Neural cell (in vitro differentiated cells): Measurements from ENCODE around the gene GGT5. TPM values are rescaled to one million over a fixed set of nuclear protein-coding genes. Genes with fewer than 3 reads are reported as not detected.
"Not testable (repeated sequence)": the region's sequence is repeated elsewhere in the genome, so short reads cannot be mapped to it uniquely, and the experiment has no call there.

Experiments
- H2AFZ ChIP-seq: fragments of 200-600, 300-800 bp; sonication (generic), shearing (Covaris generic); 2 replicates; pipeline ENCODE4 v1.6.0; 2014; ENCODE audit warnings: low read depth, mild to moderate bottlenecking, antibody characterized with exemption, low read length, moderate library complexity
- H3F3A ChIP-seq: fragments of 200-600 bp; shearing (Covaris generic); 2 replicates; pipeline ENCODE4 v1.6.1; 2016; ENCODE audit warnings: mild to moderate bottlenecking, moderate library complexity, mixed read lengths, antibody characterized with exemption, low read length; ENCODE audit not compliant: insufficient read depth, poor library complexity, severe bottlenecking
- H3K27ac ChIP-seq: fragments of 200-600, 300-800 bp; sonication (generic), shearing (Covaris generic); 2 replicates; pipeline ENCODE4 v1.5.1; 2014; ENCODE audit warnings: mild to moderate bottlenecking, low read length, moderate library complexity
- H3K27me3 ChIP-seq: fragments of 300-800, 200-600 bp; sonication (generic), shearing (Covaris generic); 2 replicates; pipeline ENCODE4 v1.6.0; 2014; ENCODE audit warnings: mild to moderate bottlenecking, low read depth, low read length, moderate library complexity; ENCODE audit not compliant: insufficient read depth
- H3K36me3 ChIP-seq: fragments of 300-800, 200-600 bp; sonication (generic), shearing (Covaris generic); 2 replicates; pipeline ENCODE4 v1.5.1; 2014; ENCODE audit warnings: mild to moderate bottlenecking, antibody characterized with exemption, low read length, moderate library complexity; ENCODE audit not compliant: insufficient read depth
- H3K4me2 ChIP-seq: fragments of 300-800, 200-600 bp; sonication (generic), shearing (Covaris generic); 2 replicates; pipeline ENCODE4 v1.6.0; 2014; ENCODE audit warnings: mild to moderate bottlenecking, low read length
- H3K4me3 ChIP-seq: fragments of 300-800, 200-600 bp; sonication (generic), shearing (Covaris generic); 2 replicates; pipeline ENCODE4 v1.5.1; 2014; ENCODE audit warnings: mild to moderate bottlenecking, low read length, moderate library complexity
- H3K79me2 ChIP-seq: fragments of 200-600 bp; shearing (Covaris generic); replicated peaks from 2 replicates; pipeline ENCODE4 v1.6.0; 2014; ENCODE audit warnings: mild to moderate bottlenecking, low read length, moderate library complexity; ENCODE audit not compliant: insufficient read depth
- H3K9ac ChIP-seq: fragments of 300-800, 200-600 bp; sonication (generic), shearing (Covaris generic); 2 replicates; pipeline ENCODE4 v1.6.1; 2016; ENCODE audit warnings: mild to moderate bottlenecking, low read length, mixed read lengths
- H3K9me2 ChIP-seq: fragments of 200-600 bp; shearing (Covaris generic); 2 replicates; pipeline ENCODE4 v1.6.1; 2016; ENCODE audit warnings: mild to moderate bottlenecking, low read length, mixed read lengths; ENCODE audit not compliant: insufficient read depth
- H3K9me3 ChIP-seq: fragments of 200-600, 300-800 bp; sonication (generic), shearing (Covaris generic); 2 replicates; pipeline ENCODE4 v1.6.1; 2016; ENCODE audit warnings: mild to moderate bottlenecking, mixed run types, low read length, moderate library complexity, mixed read lengths
- H4K20me1 ChIP-seq: fragments of 200-600 bp; shearing (Covaris generic); 2 replicates; pipeline ENCODE4 v1.6.1; 2016; ENCODE audit warnings: mild to moderate bottlenecking, mixed run types; ENCODE audit not compliant: insufficient read depth
- EP300 ChIP-seq: fragments of 450-650 bp; conservative IDR thresholded peaks from 2 replicates; pipeline ENCODE4 v1.6.1; 2014; ENCODE audit warnings: antibody characterized with exemption, mild to moderate bottlenecking, moderate library complexity; ENCODE audit not compliant: poor library complexity, severe bottlenecking
- MXI1 ChIP-seq: fragments of 450-650 bp; conservative IDR thresholded peaks from 2 replicates; pipeline ENCODE4 v1.6.1; 2014; ENCODE audit warnings: antibody characterized with exemption, mild to moderate bottlenecking; ENCODE audit not compliant: poor library complexity, severe bottlenecking
- POLR2AphosphoS5 ChIP-seq: IDR thresholded peaks from 2 replicates; pipeline ENCODE4 v1.6.1; 2012
- RAD21 ChIP-seq: fragments of 450-650 bp; conservative IDR thresholded peaks from 2 replicates; pipeline ENCODE4 v1.6.1; 2014; ENCODE audit warnings: antibody characterized with exemption, mild to moderate bottlenecking, moderate library complexity
- TAF1 ChIP-seq: IDR thresholded peaks from 2 replicates; pipeline ENCODE4 v1.6.1; 2012; ENCODE audit warnings: low read depth
- polyA plus RNA-seq: library from polyadenylated mRNA; depleted of rRNA; stranded (reverse); fragments of >200 nt; gene quantifications from 2 replicates; pipeline ENCODE4 v1.2.3, GENCODE V29; 2014
- TF ChIP-seq, protein P1 (sequence below): fragments of 450-650 bp; IDR thresholded peaks from 2 replicates; pipeline ENCODE4 v1.5.1; 2014; ENCODE audit warnings: antibody characterized with exemption, mild to moderate bottlenecking, moderate library complexity; ENCODE audit not compliant: poor library complexity, severe bottlenecking
- TF ChIP-seq, protein P2 (sequence below): IDR thresholded peaks from 2 replicates; pipeline ENCODE4 v1.6.1; 2012; ENCODE audit warnings: borderline replicate concordance

Gene GGT5
- polyA plus RNA-seq, 1 donor from 2014 or later = 0.12 TPM

DNA sequence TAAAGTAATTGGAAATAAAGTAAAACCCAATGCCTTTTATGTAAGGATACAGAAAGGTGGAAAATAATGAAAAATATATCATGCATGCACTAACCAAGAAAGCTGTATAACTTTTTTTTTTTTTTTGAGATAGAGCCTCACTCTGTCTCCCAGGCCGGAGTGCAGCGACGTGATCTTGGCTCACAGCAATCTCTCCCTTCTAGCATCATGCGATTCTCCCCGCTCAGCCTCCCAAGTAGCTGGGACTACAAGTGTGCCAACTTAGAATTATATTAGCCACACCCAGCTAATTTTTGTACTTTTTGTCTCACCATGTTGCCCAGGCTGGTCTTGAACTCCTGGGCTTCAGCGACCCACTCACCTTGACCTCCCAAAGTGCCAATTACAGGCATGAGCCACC, 4.5 kb downstream of the GGT5 start:
- Histone ChIP-seq H3K4me3 (no peak overlapping the region), H3K4me2 (no peak overlapping the region), H3K27ac (no peak overlapping the region), H3K9me2 (no peaks in the 10 kb centered on the region), H3F3A (no peaks in the 10 kb centered on the region), H3K36me3 (no peaks in the 10 kb centered on the region), H4K20me1 (no peaks in the 10 kb centered on the region), H3K9me3 (no peaks in the 10 kb centered on the region), H3K9ac (no peak overlapping the region), H2AFZ (no peak overlapping the region), H3K79me2 (no peaks in the 10 kb centered on the region), H3K27me3 (no peaks in the 10 kb centered on the region)
- TF ChIP-seq, protein P1, sequence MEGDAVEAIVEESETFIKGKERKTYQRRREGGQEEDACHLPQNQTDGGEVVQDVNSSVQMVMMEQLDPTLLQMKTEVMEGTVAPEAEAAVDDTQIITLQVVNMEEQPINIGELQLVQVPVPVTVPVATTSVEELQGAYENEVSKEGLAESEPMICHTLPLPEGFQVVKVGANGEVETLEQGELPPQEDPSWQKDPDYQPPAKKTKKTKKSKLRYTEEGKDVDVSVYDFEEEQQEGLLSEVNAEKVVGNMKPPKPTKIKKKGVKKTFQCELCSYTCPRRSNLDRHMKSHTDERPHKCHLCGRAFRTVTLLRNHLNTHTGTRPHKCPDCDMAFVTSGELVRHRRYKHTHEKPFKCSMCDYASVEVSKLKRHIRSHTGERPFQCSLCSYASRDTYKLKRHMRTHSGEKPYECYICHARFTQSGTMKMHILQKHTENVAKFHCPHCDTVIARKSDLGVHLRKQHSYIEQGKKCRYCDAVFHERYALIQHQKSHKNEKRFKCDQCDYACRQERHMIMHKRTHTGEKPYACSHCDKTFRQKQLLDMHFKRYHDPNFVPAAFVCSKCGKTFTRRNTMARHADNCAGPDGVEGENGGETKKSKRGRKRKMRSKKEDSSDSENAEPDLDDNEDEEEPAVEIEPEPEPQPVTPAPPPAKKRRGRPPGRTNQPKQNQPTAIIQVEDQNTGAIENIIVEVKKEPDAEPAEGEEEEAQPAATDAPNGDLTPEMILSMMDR = no peak
- TF ChIP-seq POLR2AphosphoS5 (no peak), MXI1 (no peak), TAF1 (no peak), RAD21 (no peak)
- TF ChIP-seq, protein P2, sequence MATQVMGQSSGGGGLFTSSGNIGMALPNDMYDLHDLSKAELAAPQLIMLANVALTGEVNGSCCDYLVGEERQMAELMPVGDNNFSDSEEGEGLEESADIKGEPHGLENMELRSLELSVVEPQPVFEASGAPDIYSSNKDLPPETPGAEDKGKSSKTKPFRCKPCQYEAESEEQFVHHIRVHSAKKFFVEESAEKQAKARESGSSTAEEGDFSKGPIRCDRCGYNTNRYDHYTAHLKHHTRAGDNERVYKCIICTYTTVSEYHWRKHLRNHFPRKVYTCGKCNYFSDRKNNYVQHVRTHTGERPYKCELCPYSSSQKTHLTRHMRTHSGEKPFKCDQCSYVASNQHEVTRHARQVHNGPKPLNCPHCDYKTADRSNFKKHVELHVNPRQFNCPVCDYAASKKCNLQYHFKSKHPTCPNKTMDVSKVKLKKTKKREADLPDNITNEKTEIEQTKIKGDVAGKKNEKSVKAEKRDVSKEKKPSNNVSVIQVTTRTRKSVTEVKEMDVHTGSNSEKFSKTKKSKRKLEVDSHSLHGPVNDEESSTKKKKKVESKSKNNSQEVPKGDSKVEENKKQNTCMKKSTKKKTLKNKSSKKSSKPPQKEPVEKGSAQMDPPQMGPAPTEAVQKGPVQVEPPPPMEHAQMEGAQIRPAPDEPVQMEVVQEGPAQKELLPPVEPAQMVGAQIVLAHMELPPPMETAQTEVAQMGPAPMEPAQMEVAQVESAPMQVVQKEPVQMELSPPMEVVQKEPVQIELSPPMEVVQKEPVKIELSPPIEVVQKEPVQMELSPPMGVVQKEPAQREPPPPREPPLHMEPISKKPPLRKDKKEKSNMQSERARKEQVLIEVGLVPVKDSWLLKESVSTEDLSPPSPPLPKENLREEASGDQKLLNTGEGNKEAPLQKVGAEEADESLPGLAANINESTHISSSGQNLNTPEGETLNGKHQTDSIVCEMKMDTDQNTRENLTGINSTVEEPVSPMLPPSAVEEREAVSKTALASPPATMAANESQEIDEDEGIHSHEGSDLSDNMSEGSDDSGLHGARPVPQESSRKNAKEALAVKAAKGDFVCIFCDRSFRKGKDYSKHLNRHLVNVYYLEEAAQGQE = no peak

DNA sequence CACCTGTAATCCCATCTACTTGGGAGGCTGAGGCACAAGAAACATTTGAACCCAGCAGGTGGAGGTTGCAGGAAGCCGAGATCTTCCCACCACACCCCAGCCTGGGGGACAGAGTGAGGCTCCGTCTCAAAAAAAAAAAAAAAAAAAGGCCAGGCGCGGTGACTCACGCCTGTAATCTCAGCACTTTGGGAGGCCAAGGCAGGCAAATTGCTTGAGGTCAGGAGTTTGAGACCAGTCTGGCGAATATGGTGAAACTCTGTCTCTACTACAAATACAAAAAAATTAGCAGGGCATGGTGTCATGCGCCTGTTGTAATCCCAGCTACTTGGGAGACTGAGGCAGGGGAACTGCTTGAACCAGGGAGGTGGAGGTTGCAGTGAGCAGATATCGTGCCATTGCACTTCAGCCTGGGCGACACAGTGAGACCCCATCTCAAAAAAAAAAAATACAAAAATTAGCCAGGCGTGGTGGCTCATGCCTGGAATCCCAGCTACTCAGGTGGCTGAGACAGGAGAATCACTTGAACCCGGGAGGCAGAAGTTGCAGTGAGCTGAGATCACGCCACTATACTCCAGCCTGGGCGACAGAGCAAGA, 6.7 kb downstream of the GGT5 start:
- H3K36me3 ChIP-seq, H3F3A ChIP-seq, H3K9me2 ChIP-seq, H3K4me2 ChIP-seq, H3K4me3 ChIP-seq, H3K79me2 ChIP-seq, H2AFZ ChIP-seq, H3K27me3 ChIP-seq, H3K9ac ChIP-seq, H3K9me3 ChIP-seq, H4K20me1 ChIP-seq, H3K27ac ChIP-seq: not testable (repeated sequence)

DNA sequence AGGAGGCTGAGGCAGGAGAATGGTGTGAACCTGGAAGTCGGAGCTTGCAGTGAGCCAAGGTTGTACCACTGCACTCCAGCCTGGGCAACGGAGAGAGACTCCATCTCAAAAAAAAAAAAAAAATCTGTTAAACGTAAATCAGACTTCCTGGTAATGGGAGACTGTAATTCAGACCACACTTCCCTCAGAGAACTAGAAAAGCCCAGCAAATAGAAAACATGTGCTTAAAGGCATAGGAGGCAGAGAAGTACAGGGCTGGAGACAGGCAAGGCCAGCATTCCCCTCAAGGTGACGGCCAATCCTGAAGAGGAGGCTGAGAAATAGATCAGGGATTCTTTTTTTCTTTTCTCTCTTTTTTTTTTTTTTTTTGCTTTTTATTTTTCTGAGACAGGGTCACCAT, 8.2 kb downstream of the GGT5 start:
- no peaks in the 10 kb centered on the region for H3K36me3 ChIP-seq
- H3K4me2 ChIP-seq = no peak overlapping the region
- H3K9me3 ChIP-seq = no peaks in the 10 kb centered on the region
- H2AFZ ChIP-seq = no peak overlapping the region
- no peak for TF ChIP-seq POLR2AphosphoS5
- TF ChIP-seq EP300 = no peak
- TF ChIP-seq, protein P1 = no peak
- TF ChIP-seq, protein P2 = no peak
- no peaks in the 10 kb centered on the region for H3K9me2 ChIP-seq
- no peaks in the 10 kb centered on the region for H3F3A ChIP-seq
- no peak overlapping the region for H3K4me3 ChIP-seq
- no peak overlapping the region for H3K27ac ChIP-seq
- no peak overlapping the region for H3K9ac ChIP-seq
- no peaks in the 10 kb centered on the region for H3K27me3 ChIP-seq
- H4K20me1 ChIP-seq = no peaks in the 10 kb centered on the region
- H3K79me2 ChIP-seq = no peaks in the 10 kb centered on the region
